VCaP (cell line): ENCODE data around the gene BEST4.
"Not testable (repeated sequence)": the region's sequence is repeated elsewhere in the genome, so short reads cannot be mapped to it uniquely, and the experiment has no call there.

Source experiments
- H3K27ac ChIP-seq: fragments of 450-650 bp; 2 replicates; pipeline ENCODE4 v1.5.1; 2017
- CTCF ChIP-seq: fragments of 450-650 bp; conservative IDR thresholded peaks from 2 replicates; pipeline ENCODE4 v1.5.1; 2017; ENCODE audit warnings: mild to moderate bottlenecking, moderate library complexity

The BEST4 gene

GRCh38 chr1:44802306-44803061 lies 14.5 kb upstream of the BEST4 start:
- no peak for TF ChIP-seq CTCF
- H3K27ac ChIP-seq = no peak overlapping the region

- H3K27ac ChIP-seq = no peak overlapping the region
- TF ChIP-seq CTCF = no peak
Observed at GRCh38 chr1:44801491-44802305, 13.7 kb upstream of the BEST4 start.

- TF ChIP-seq CTCF = peak; percentile 93
- H3K27ac ChIP-seq = peak within 1 kb of the TSS; percentile 70
Observed at GRCh38 chr1:44799770-44800584, 12.0 kb upstream of the BEST4 start, which contains the start of gene PLK3. Gene PLK3 (plus strand): TSS chr1:44800377. CDS start chr1:44800464, 87 bp downstream.

GRCh38 chr1:44798481-44799365 lies 10.8 kb upstream of the BEST4 start:
- H3K27ac ChIP-seq = peak overlapping the region; percentile 70
- no peak for TF ChIP-seq CTCF

GRCh38 chr1:44797886-44798285 lies 9.9 kb upstream of the BEST4 start:
- not testable (repeated sequence) for H3K27ac ChIP-seq

- H3K27ac ChIP-seq = no peak overlapping the region
- no peak for TF ChIP-seq CTCF
Observed at GRCh38 chr1:44792736-44793502, 4.9 kb upstream of the BEST4 start.
